HEK293T (cell line): ENCODE data around the gene USP13.

Source experiments
- CTCF ChIA-PET: fragments of 350-600 bp; formaldehyde crosslinking; extraction: SDS; loops from one replicate; lab custom pipeline; 2021; ENCODE audit warnings: antibody characterized with exemption, inconsistent platforms; lab: Yijun Ruan, JAX
- POLR2A ChIA-PET: fragments of 350-600 bp; formaldehyde crosslinking; extraction: SDS; loops from one replicate; lab custom pipeline; 2020; ENCODE audit warnings: antibody characterized with exemption, inconsistent platforms; lab: Yijun Ruan, JAX
- DNase-seq: peaks from one replicate; pipeline ENCODE4 v3.0.0; 2012; ENCODE audit warnings: mixed read lengths; ENCODE audit errors: extremely low spot score
- ARNT ChIP-seq: fragments of 450-650 bp; IDR thresholded peaks from 2 replicates; pipeline ENCODE4 v1.6.1; 2017; ENCODE audit warnings: mild to moderate bottlenecking
- BHLHE40 ChIP-seq: fragments of 450-650 bp; IDR thresholded peaks from 2 replicates; pipeline ENCODE4 v1.6.1; 2016; ENCODE audit warnings: mild to moderate bottlenecking, moderate library complexity, borderline replicate concordance
- CTBP1 ChIP-seq: fragments of 450-650 bp; IDR thresholded peaks from 2 replicates; pipeline ENCODE4 v1.6.1; 2016; ENCODE audit warnings: borderline replicate concordance
- ELF4 ChIP-seq: fragments of 450-650 bp; IDR thresholded peaks from 2 replicates; pipeline ENCODE4 v1.6.1; 2017; ENCODE audit warnings: antibody characterized with exemption
- FOXA1 ChIP-seq: fragments of 450-650 bp; IDR thresholded peaks from 2 replicates; pipeline ENCODE4 v1.6.1; 2016; ENCODE audit warnings: mild to moderate bottlenecking
- FOXK2 ChIP-seq: fragments of 450-650 bp; IDR thresholded peaks from 2 replicates; pipeline ENCODE4 v1.6.1; 2016; ENCODE audit warnings: mild to moderate bottlenecking
- FOXM1 ChIP-seq: fragments of 450-650 bp; IDR thresholded peaks from 2 replicates; pipeline ENCODE4 v1.6.1; 2017; ENCODE audit warnings: mild to moderate bottlenecking, borderline replicate concordance
- HDGF ChIP-seq: fragments of 450-650 bp; IDR thresholded peaks from 2 replicates; pipeline ENCODE4 v1.6.1; 2017; ENCODE audit warnings: antibody characterized with exemption, borderline replicate concordance
- L3MBTL2 ChIP-seq: fragments of 450-650 bp; conservative IDR thresholded peaks from 2 replicates; pipeline ENCODE4 v1.6.1; 2016; ENCODE audit warnings: mild to moderate bottlenecking
- LEF1 ChIP-seq: fragments of 450-650 bp; IDR thresholded peaks from 2 replicates; pipeline ENCODE4 v1.6.1; 2017; ENCODE audit warnings: mild to moderate bottlenecking, borderline replicate concordance
- NFRKB ChIP-seq: fragments of 450-650 bp; IDR thresholded peaks from 2 replicates; pipeline ENCODE4 v1.6.1; 2016; ENCODE audit warnings: mild to moderate bottlenecking, moderate library complexity
- SP1 ChIP-seq: fragments of 450-650 bp; IDR thresholded peaks from 2 replicates; pipeline ENCODE4 v1.6.1; 2017
- SUZ12 ChIP-seq: fragments of 450-650 bp; IDR thresholded peaks from 2 replicates; pipeline ENCODE4 v1.6.1; 2016; ENCODE audit warnings: mild to moderate bottlenecking
- TARDBP ChIP-seq: fragments of 450-650 bp; IDR thresholded peaks from 2 replicates; pipeline ENCODE4 v1.6.1; 2016
- ZNF384 ChIP-seq: fragments of 450-650 bp; IDR thresholded peaks from 2 replicates; pipeline ENCODE4 v1.6.1; 2016
- TF ChIP-seq, protein P1 (sequence below): fragments of 450-650 bp; IDR thresholded peaks from 2 replicates; pipeline ENCODE4 v1.6.1; 2016

USP13 gene

DNA sequence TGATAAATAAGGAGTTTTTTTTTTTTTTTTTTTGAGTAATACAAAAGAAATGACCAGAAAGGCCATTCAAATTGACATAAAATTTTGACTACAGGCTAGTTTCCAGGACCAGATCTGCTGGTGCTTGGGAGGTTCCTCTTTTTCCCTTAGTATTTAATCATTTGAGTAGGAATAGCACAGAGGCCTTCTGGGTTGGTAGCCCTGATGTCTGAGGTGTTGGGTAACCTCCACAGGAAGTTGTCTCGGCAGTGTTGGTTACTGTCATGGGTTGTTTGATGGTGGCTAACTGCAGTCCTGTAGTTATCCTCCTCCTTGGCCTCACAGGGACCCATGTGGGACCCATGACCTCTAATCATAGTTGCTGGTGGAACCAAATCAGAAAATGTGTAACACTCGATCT, 91.1 kb downstream of the USP13 start:
- POLR2A ChIA-PET, result no interaction called here
- DNase-seq, result no peak
- no peak for TF ChIP-seq SUZ12
- no peak for TF ChIP-seq FOXK2
- TF ChIP-seq ZNF384, result no peak
- TF ChIP-seq CTBP1, result no peak
- CTCF ChIA-PET, result no interaction called here

DNA sequence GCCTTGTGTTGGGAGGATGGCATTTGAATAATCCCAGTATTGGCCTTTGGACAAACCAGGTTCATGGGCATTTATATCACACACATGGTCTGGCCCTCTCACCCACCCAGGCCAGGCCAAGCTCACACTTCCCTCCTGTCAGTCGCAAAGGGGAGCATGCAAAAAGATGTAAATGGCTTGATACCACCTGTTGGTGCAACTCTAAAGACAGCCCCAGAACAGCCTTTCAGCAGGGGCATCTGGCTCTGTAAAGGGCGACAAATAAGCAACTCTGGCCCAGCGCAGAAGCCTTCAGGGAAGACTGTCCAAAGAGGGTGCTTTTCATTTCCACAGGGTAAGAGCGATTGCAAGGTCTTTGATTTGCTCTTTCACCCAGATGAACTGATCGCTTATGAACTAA, 91.8 kb downstream of the USP13 start:
- no peak for DNase-seq
- ChIA-PET CTCF (no interaction called here), POLR2A (no interaction called here)
- TF ChIP-seq BHLHE40 (no peak), HDGF (no peak), SUZ12 (no peak), LEF1 (no peak), FOXA1 (no peak)

DNA sequence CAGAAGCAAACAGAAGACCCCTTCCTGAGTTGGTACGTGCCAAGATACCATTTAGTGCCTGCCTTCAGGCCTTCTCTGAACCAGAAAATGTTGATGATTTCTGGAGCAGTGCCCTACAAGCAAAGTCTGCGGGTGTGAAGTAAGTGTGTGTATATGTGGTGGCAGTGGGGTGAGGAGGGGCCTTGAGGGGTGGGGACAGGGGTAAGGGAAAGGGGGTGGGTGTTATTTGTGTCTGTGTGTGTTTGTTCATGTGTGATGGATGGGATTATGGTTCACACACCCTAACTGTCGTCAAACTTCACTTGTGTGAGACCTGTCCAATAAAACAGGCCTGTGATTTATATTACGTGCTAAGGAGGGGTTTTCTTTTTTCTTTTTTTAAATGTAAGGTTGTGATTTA, 92.2 kb downstream of the USP13 start:
- TF ChIP-seq ELF4 (no peak), ZNF384 (no peak), FOXM1 (no peak), CTBP1 (no peak), SP1 (no peak), BHLHE40 (no peak), SUZ12 (no peak), FOXA1 (no peak), NFRKB (no peak), TARDBP (no peak), LEF1 (no peak), ARNT (no peak)
- TF ChIP-seq, protein P1, sequence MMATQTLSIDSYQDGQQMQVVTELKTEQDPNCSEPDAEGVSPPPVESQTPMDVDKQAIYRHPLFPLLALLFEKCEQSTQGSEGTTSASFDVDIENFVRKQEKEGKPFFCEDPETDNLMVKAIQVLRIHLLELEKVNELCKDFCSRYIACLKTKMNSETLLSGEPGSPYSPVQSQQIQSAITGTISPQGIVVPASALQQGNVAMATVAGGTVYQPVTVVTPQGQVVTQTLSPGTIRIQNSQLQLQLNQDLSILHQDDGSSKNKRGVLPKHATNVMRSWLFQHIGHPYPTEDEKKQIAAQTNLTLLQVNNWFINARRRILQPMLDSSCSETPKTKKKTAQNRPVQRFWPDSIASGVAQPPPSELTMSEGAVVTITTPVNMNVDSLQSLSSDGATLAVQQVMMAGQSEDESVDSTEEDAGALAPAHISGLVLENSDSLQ, result no peak
- ChIA-PET CTCF (no interaction called here), POLR2A (no interaction called here)
- DNase-seq, result no peak

DNA sequence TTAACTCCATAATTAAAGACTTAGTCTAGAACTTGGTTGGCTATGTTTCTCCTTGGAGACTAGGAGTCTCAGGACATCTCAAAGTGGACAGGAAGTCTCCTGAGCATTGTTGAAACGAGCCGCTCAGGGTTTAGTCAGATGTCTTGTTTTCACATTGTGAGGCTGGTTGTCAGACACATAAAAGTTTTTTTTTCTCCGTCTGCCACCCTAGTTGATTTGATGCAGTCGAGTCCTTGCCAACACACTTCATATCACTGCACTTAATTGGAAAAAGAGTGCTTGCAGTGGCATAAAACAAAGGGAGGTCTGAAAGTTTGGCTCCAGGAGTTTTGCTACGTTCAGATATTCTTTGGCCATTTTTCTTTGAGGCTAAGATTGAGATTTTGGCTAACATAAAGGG, 92.9 kb downstream of the USP13 start:
- POLR2A ChIA-PET, result no interaction called here
- CTCF ChIA-PET, result no interaction called here
- no peak for TF ChIP-seq LEF1
- no peak for TF ChIP-seq NFRKB
- TF ChIP-seq HDGF, result no peak
- TF ChIP-seq BHLHE40, result no peak
- TF ChIP-seq L3MBTL2, result no peak
- TF ChIP-seq SP1, result no peak
- TF ChIP-seq SUZ12, result no peak
- TF ChIP-seq FOXA1, result no peak
- TF ChIP-seq, protein P1, result no peak
- TF ChIP-seq FOXM1, result no peak
- no peak for TF ChIP-seq CTBP1
- TF ChIP-seq FOXK2, result no peak
- TF ChIP-seq TARDBP, result no peak
- no peak for TF ChIP-seq ZNF384
- no peak for TF ChIP-seq ARNT
- no peak for TF ChIP-seq ELF4

DNA sequence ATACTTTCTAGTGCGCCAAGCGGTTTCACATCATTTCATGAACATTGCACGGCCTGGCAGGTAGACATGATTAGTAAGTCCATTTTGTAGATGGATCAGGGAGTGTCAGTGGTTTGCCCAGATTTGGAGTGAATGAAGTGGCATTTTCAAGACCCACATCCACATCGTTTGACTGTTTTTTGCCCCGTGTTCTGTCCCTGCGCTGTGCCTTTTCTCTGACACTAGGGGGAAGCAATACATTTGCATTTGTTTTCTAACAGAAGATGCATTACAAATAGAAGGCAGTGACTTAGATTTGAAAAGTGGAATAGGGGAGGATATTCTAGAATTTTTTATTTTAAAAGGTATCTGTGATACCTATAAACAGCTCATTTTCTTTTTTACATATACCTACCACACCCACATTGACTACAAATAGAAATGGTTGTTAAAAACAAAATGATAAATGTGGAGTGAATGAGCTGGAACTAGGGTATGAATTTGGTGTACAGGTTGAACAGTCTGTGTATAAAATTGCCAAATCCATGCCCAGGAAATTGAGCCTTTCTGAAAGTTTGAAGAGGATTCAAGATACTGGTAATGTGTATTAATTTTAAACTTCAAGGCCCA, 98.0 kb downstream of the USP13 start:
- ChIA-PET POLR2A (no interaction called here), CTCF (no interaction called here)
- peak; percentile 11 for DNase-seq
- TF ChIP-seq LEF1, result no peak
- no peak for TF ChIP-seq FOXA1
- no peak for TF ChIP-seq ARNT
- TF ChIP-seq CTBP1, result no peak
- TF ChIP-seq NFRKB, result no peak

More for the DNA sequence above, 92.9 kb downstream of the USP13 start:
- no peak for DNase-seq

DNA sequence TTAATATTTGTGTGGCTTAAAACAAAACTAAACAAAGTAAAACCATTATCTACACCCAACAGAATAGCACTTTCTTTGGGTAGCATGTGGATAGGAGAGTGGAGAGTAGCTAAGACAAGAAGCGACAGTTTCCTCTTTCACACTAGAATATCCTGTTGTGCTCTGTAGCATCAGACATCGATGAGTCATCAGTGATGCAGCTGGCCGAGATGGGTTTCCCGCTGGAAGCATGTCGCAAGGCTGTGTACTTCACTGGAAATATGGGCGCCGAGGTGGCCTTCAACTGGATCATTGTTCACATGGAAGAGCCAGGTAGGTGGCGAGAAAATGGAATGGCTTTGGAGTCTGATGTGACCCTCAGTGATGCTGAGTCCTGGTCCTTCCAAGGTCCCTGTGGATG, 108.1 kb downstream of the USP13 start:
- ChIA-PET CTCF (no interaction called here), POLR2A (no interaction called here)
- DNase-seq, result no peak
- TF ChIP-seq NFRKB, result no peak
- TF ChIP-seq, protein P1, result no peak
- TF ChIP-seq ARNT, result no peak
- no peak for TF ChIP-seq FOXA1
- no peak for TF ChIP-seq HDGF
- TF ChIP-seq TARDBP, result no peak
- no peak for TF ChIP-seq SUZ12
- no peak for TF ChIP-seq CTBP1
- TF ChIP-seq SP1, result no peak
- no peak for TF ChIP-seq FOXM1
- TF ChIP-seq L3MBTL2, result no peak
- TF ChIP-seq ELF4, result no peak
- no peak for TF ChIP-seq FOXK2
- TF ChIP-seq LEF1, result no peak
- TF ChIP-seq ZNF384, result no peak
- TF ChIP-seq BHLHE40, result no peak

DNA sequence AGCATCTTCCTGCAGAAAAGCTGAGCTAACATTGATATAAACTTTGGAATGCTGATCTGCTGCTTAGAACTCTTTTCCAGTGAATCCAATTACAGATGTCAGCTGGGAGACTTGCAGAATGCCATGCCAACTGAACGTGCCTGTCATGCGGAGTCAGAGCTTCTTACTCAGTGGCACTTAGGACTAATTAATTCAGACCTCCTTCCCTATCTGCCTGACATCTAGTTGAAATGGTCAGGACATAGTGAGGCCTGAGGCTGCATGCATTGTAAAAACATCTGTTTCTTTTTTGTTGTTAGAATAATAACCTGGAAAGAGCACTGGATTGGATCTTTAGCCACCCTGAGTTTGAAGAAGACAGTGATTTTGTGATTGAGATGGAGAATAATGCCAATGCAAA, 112.6 kb downstream of the USP13 start:
- CTCF ChIA-PET, result no interaction called here
- POLR2A ChIA-PET, result interaction anchor here (0.7 kb wide), 1 partner anchor 14 kb away, joined by 3 read pairs; no protein-coding TSS in a partner anchor
- TF ChIP-seq FOXM1 (no peak), NFRKB (no peak), SP1 (no peak), ZNF384 (no peak), ELF4 (no peak)
- no peak for DNase-seq
